HFFc6 (cell line): Measurements from ENCODE around the gene C1orf232. TPM values are rescaled to one million over a fixed set of nuclear protein-coding genes. Genes with fewer than 3 reads are reported as not detected.
A peak's percentile ranks its signal among the peaks of the same experiment; 100 is the strongest.

Experiments used
- DNase-seq: peaks from one replicate; pipeline ENCODE4 v3.0.0-alpha.2; 2018
- H3K27ac Mint-ChIP-seq: 2 replicates; pipeline ENCODE4 v1.8.0; 2020; ENCODE audit warnings: mild to moderate bottlenecking, mixed read lengths
- H3K27me3 Mint-ChIP-seq: 2 replicates; pipeline ENCODE4 v1.8.0; 2021; ENCODE audit warnings: mild to moderate bottlenecking, moderate library complexity, mixed read lengths; ENCODE audit not compliant: insufficient read depth
- H3K36me3 Mint-ChIP-seq: 2 replicates; pipeline ENCODE4 v1.8.0; 2021; ENCODE audit warnings: low read depth, mixed read lengths
- H3K4me1 Mint-ChIP-seq: 2 replicates; pipeline ENCODE4 v1.8.0; 2020; ENCODE audit warnings: low read depth, mixed read lengths
- H3K4me3 Mint-ChIP-seq: 2 replicates; pipeline ENCODE4 v1.8.0; 2020; ENCODE audit warnings: mild to moderate bottlenecking, moderate library complexity, mixed read lengths
- H3K9me3 Mint-ChIP-seq: 2 replicates; pipeline ENCODE4 v1.8.0; 2020; ENCODE audit warnings: mild to moderate bottlenecking, mixed read lengths
- total RNA-seq, 6 experiments: library from RNA; stranded (reverse); fragmentation: NEBNext Ultra II Directional; extraction: Animal tissue kit (Norgen Biotek cat#: 25700); gene quantifications; 2 replicates in 1 of 6; 3 replicates in 5 of 6; pipeline ENCODE4 v1.2.3, GENCODE V29; 2021
- TF ChIP-seq, protein P1 (sequence below): fragments of 200-600 bp; sonication (generic); IDR thresholded peaks from 2 replicates; pipeline ENCODE4 v1.5.0; 2021; ENCODE audit warnings: antibody characterized with exemption, mild to moderate bottlenecking

C1orf232 gene
- total RNA-seq, 6 experiments from 2014 or later, result not detected

DNA sequence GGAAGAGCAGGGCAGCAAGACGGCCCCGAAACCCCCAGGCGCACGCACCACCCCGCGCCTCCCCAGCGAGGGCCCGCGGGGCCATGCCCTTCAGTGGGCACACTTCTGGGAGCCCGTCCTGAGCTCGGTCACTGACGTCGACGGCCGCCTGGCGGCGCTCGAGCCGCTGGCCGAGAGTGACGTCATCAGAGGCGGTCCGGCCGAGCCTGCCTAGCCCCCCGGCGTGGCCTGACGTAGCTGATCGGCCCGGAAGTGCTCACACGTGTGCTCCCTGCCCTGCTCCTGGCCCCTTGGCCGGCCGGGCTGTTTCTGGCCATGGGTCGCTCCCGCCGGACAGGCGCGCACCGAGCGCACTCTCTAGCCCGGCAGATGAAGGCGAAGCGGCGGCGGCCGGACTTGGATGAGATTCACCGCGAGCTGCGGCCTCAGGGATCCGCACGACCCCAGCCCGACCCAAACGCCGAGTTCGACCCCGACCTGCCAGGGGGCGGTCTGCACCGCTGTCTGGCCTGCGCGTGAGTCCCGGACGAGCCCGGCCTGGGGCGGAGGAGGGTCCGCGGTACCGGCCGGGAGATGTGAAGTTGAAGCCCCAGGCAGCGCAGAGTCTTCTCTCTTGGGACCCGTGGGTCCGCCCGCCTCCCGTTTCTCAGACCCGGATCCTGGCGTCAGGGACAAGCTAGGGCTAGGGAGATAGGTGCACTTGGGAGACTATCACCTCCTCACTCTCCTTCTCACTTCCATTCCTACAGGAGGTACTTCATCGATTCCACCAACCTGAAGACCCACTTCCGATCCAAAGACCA is 1.1 kb upstream of the C1orf232 start, which contains the start of gene ZNF593:
ZNF593 (plus strand) TSS at position 240 of the 803 bp plus-strand sequence; CDS start at position 316, 76 bp downstream.
- Mint-ChIP-seq H3K4me3 (peak within 1 kb of the TSS; percentile 95), H3K36me3 (no peaks in the 10 kb centered on the region), H3K9me3 (no peaks in the 10 kb centered on the region), H3K4me1 (peaks cover 11% of the 10 kb centered on the region), H3K27me3 (peaks cover 14% of the 10 kb centered on the region), H3K27ac (peak within 1 kb of the TSS; percentile 87)
- DNase-seq, result peak; percentile 84
- TF ChIP-seq, protein P1, sequence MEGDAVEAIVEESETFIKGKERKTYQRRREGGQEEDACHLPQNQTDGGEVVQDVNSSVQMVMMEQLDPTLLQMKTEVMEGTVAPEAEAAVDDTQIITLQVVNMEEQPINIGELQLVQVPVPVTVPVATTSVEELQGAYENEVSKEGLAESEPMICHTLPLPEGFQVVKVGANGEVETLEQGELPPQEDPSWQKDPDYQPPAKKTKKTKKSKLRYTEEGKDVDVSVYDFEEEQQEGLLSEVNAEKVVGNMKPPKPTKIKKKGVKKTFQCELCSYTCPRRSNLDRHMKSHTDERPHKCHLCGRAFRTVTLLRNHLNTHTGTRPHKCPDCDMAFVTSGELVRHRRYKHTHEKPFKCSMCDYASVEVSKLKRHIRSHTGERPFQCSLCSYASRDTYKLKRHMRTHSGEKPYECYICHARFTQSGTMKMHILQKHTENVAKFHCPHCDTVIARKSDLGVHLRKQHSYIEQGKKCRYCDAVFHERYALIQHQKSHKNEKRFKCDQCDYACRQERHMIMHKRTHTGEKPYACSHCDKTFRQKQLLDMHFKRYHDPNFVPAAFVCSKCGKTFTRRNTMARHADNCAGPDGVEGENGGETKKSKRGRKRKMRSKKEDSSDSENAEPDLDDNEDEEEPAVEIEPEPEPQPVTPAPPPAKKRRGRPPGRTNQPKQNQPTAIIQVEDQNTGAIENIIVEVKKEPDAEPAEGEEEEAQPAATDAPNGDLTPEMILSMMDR, result peak; percentile 95

DNA sequence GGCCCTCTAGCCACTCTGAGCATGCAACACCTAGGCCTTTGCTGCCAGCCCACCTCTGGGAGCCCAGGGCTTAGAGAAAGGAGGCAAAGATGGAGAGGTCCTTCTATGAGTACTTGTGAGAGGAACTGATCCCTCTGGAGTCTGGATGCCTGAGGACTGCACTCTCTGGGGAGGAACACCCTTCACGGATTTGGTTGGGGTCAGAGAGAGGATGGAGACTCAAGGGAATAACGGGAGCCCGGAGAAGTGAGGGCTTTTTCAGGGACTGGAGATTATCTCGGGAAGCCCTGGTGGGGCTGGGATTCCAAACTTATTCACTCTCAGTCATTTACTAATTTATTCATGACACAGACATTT is 413 bp upstream of the C1orf232 start:
- Mint-ChIP-seq H3K27ac (no peak overlapping the region; the same call in 1 of the 2 replicates), H3K4me3 (peak overlapping the region; percentile 95), H3K27me3 (peaks cover 14% of the 10 kb centered on the region)

DNA sequence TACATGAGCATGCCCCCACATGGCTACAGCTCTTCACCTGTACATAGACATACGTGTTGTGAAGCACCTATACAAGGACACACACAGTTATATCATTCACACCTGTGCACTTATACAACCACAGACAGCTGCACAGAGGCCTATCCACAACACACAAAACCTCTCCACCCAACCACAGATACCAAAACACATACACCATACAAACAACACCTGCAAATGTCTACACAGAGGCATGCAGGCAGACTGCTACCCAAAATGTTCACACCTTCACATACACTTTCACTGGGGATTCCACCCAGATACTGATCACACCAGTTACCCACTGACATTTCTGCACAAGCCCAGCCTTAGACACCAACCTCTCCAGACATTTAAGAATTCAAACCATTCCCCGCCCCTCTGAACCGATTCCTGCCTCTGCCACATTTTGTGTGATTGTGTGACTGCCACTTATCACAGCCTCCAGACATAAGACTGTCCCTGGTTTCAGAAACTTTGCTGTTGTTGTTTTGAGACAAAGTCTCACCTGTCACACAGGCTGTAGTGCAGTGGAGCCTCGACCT is 2.0 kb downstream of the C1orf232 start:
- H3K36me3 Mint-ChIP-seq, result no peaks in the 10 kb centered on the region
- H3K4me3 Mint-ChIP-seq, result no peak overlapping the region
- peaks cover 20% of the 10 kb centered on the region for H3K27me3 Mint-ChIP-seq
- no peak overlapping the region for H3K27ac Mint-ChIP-seq
- H3K9me3 Mint-ChIP-seq, result no peaks in the 10 kb centered on the region
- peaks cover 11% of the 10 kb centered on the region for H3K4me1 Mint-ChIP-seq
- DNase-seq, result no peak
- TF ChIP-seq, protein P1, result no peak

More for the DNA sequence above, 413 bp upstream of the C1orf232 start:
- TF ChIP-seq, protein P1, result no peak
- Mint-ChIP-seq H3K4me1 (peaks cover 11% of the 10 kb centered on the region), H3K36me3 (no peaks in the 10 kb centered on the region), H3K9me3 (no peaks in the 10 kb centered on the region)
- DNase-seq, result no peak

DNA sequence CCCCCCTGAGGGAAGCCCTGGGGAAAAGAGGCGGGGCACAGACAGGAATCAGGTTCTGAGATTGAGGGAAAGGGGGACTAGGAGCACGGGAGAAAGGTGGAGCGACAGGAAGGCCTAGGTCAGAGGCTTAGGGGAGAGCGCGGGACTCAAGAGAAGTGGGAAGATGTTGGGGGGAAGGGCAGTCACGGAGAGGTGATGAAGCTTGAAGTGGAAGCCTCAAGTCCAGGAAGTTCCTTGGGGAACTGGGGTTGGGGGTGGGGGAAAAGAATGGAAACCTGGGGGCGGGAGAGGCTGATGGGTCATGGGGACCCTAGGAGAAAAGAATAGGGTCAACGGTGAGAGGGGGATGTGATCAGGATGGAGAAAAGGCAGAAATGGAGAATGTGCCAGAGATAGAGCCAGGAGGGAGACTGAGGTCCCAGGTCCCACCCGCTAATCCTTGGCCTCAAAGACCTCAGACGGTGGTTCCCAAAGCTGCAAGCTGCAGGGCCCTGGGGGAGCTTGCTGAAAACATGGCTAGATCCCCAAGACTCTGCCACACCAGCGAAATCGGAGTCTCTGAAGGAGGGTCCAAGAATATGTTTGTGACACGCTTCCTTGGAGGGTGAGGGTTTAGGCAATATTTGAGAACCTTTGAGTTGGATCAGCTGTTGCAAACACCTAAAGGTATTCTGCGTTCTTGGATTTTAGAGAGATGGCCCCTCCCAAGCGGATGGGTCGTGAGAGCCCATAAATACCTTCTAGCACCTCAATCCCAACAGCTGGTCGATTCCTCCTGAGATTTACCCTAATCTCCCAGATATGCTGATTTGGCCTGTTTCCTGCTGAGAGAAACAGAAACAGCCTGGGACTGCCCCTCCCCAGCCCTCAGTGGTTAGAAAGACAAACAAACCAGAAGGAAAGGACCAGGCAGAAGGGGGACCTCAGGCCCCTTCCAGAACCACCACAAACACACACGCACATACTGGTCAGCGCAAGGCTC is 3.6 kb downstream of the C1orf232 start:
- TF ChIP-seq, protein P1, result no peak
- Mint-ChIP-seq H3K27me3 (peaks cover 20% of the 10 kb centered on the region), H3K36me3 (no peaks in the 10 kb centered on the region), H3K4me1 (peaks cover 5% of the 10 kb centered on the region), H3K9me3 (no peaks in the 10 kb centered on the region), H3K27ac (no peak overlapping the region), H3K4me3 (no peak overlapping the region; the same call in 1 of the 2 replicates)
- DNase-seq, result no peak
